HG03175 (cell line): ENCODE results near the gene PLEKHF1.

Source experiments
- ATAC-seq: cut with Tn5 transposase; IDR thresholded peaks from one replicate; pipeline ENCODE4 v1.9.1; 2021; ENCODE audit warnings: mild to moderate bottlenecking, moderate library complexity; ENCODE audit not compliant: unreplicated experiment

Gene PLEKHF1

DNA sequence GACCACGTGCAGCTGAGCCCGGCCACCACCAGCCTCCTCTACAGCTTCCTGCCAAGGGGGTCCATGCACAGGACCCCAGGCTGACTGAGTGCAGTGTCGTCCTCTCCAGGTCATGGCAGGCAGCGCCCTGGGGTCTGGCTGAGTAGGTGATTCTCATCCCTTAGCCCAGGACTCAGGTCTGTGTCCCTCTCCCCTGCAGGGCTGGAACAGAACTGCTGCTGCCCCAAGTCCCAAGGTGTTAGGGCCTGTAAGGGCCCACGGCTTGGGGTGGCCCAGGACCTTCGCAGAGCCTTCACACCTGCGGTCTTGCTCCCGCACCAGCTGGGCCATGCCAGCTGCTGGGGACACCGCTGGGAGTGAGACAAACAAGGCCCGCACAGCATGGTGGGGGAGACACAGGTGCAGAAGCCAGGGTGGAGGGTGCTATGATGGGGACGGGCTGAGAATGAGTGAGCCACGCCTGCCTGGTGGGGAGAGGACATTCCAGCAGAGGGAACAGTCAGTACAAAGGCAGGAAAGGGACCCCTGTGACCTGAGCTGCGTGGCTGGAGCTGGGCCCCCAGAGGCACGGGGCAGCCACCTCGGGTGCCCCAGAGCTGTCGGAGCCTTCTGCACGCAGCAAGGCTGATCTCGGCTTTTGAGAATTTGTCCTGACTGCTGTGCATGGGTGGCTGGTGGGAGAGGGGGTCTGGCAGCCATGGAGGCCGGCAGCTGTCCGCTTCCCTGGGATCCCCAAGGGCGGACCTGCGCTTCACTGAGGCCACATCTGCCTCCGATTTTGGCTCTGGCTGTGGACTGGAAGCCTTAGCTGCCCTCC, 11.9 kb downstream of the PLEKHF1 start:
- ATAC-seq: no peak

DNA sequence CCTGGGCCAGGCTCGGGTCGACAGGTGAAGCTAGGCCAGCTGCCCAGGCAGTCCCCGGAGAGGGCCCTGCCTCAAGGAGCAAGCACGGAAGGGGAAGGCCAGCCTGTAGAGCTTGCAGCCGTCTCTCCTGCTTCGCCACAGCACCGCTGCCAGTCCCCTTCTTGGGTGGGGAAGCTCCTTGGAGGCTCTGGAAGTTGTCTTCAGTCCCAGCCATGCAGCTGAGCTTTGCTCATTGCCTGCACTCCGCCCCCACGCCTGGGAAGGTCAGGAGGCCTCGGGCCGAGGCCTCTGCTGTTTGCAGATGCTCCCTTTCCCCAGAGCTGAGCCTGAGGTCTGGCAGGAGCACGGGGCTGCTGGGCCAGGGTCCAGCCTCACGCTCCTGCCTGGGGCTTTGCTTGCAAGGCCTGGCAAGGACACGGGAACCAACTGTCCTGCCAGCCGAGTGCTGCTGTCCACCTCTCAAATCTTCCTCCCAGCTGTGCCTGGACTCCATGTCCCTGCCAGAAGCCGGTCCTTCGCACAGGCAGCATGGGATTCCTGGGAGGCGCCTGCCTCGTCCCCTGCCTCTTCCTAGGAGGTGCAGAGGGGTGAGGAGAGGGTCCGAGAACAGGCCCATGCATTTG, 13.3 kb downstream of the PLEKHF1 start:
- ATAC-seq: no peak

DNA sequence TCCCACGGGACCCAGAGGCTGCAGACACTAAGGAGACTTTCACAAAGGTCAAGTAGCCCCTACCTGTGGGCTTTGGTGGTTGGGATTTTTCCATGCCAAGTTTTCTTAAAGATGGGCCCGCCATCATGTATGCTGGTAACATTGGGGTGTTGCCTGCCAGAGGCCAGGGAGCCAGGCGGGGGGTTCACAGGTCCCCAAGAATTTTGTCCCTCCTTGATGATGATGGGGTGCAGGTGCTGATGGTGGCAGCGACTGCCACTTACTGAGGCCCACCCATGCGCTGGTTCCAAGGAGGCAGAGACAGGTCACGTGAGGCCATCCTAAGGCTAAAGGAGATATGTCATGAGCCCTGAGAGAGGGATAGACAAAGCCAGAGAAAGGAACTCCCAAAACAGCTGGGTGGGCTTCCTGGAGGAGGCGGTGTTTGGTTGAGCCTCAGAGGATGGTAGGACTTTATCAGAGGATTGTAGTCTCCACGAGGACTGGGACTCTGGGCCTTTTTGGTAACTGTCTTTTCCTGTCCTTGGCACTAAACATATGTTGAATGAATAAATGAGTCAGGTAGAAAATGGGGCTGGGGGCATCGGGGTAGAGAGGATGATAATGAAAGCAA, 14.4 kb downstream of the PLEKHF1 start:
- no peak for ATAC-seq

DNA sequence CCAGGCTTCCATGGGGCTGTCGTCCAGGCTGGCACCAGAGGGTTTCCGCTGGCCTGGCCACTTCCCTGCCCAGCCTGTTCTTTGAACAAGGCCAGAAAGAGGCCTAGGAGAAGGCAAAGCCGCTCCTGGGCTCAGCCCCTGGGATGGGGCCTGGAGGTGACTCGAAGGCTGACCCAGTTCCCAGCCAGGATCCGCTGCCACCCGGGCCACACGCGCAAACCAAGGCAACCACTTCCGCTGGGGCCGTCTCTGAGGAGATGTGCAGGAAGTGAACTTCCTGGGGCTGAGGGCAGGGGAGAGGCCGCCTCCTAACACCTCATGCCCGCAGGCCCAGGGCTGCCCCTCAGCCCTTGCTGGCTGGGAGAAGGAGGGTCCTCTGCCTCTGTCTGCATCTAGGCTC, 15.2 kb downstream of the PLEKHF1 start:
- peak; percentile 79 for ATAC-seq

DNA sequence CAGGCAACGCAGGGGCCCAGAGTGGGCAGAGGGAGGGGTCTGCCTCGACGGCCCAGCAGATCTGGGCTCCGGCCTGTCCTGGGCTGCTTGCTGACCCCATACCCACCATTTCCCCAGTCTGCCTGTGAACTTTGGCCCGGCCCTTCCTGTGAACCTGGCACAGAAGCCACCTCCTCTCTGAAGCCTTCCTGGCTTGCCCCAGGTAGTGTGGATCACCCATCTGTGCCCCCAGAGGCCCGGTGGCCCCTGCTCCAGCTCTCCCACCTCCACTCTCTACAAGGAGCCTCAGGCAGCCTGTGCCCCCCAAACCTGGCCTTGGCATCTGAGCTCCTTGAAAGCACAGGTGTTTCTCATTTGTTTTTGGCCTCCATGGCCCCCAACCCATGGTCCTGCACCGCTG, 15.7 kb downstream of the PLEKHF1 start:
- ATAC-seq: no peak

DNA sequence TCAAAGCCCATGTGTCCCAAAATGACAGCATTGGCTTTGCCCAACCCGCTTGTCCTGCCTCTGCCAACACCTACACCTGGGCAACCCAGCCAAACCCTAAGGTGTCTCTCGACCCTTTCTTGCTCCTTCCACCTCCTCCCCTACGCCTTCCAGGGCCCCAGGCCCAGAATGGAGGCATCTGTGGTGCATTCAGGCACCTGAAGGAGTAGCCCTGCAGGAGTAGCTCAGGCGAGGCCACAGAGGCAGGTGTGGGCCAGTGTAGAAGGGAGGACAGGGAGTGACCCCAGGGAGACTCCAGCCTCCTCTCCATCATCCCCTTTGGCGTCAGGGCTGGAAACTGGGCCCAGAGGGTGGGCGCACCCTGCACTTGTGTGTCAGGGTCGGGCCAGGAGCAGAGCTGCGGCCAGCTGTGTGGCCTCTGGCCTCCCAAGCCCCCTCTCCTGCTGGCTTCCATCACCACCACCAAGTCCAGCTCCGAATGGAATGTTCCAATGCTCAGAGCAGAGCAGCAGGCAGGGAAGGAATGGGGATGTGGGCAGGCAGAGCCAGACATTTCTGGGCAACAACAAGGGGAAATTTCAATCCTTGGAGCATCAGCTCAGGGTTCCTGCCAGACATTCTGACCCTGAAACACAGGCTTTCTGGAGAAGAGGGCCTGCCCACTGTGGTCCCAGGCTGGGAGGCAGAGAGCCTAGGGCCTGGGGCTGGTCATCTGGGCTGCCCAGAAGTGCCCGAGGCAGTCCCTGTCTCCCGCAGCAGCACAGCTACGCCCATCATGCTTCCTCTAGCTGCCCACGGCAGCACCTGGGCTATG, 16.4 kb downstream of the PLEKHF1 start:
- ATAC-seq: no peak

DNA sequence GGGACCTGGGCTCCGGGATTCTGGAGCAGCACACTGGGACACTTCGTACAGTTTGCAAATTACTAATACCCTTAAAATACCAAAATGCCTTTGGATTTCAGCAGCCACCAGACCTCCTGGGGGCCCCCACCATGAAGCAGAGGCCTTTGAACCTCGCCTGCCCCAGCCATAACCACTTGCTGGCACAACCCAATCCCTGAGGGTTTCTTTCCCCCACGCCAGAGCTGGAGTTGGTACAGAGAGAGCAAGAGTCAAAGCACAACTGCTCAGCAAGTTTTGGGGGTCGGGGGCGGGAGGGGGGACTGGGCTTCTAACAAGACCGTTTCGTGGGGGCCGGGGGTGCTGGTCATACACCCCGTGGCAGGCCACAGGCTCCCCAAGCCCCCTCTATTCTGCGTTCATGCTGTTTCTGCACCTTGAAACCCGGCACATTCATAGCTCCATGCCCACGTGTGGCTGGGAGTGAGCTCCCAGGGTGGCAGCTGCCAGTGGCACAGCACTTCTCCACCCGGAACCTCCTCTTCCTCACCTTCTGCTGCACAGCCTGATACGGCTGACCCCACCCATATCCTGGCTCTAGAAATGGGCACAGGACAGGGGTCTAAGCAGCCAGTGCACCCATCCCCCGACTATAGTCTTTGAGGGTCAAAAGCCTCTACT, 17.1 kb downstream of the PLEKHF1 start:
- no peak for ATAC-seq

DNA sequence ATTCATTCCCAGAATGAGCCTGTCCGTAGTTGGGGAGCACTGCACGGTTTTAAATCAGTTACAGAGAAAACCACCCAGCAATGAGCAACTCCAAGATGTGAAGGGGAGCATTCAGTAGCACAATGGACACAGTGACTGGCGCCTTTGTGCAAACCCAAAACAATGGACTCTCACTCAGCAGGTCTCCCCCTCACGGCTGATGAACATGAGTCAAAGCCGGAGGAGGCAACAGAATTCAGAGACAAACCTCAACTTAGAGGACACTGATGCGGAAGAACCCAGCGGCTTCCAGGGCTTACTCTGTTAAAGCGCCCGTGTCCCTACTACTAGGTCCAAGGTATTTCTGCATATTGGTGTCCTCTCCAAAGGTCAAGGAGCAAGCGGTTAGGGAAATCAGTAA, 17.7 kb downstream of the PLEKHF1 start:
- ATAC-seq: no peak

DNA sequence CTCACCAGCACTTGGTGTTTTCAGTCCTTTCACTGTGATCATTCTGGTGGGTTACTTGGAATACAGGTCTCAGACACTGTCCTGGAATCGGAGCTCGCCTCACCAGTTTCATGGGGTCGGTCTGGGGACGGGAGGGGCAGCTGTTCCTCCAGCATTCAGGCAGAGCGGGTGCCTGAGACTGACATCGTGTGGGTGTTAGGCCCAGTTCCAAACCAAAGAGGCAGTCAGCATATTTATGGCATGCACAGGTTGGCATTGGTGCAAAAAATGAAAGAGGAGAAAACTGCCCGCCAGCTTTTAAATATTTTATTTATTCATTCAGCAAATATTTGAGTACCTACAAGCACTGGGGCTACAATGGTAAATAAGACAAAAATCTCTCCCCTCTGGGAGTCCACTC, 20.1 kb downstream of the PLEKHF1 start:
- no peak for ATAC-seq

DNA sequence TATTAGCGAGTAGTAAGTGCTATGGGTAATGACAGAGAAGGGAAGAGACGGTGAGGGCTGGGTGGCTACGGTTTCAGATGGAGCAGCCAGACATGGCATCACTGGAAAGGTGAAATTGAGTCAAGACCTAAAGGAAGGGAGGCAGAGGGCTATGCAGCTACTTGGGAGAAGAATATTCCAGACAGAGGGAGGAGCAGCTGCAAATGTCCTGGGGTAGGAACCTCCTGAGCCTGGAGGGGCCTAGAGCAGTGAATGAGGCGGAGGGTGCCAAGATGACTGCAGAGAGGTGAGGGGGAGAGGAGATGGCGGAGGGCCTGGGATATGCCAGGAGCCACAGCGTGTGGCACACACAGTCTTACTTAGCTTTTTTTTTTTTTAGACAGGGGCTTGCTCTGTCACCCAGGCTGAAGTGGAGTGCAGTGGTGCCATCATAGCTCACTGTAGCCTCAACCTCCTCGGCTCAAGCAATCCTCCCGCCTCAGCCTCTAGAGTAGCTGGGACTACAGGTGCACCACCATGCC, 21.1 kb downstream of the PLEKHF1 start:
- no peak for ATAC-seq

DNA sequence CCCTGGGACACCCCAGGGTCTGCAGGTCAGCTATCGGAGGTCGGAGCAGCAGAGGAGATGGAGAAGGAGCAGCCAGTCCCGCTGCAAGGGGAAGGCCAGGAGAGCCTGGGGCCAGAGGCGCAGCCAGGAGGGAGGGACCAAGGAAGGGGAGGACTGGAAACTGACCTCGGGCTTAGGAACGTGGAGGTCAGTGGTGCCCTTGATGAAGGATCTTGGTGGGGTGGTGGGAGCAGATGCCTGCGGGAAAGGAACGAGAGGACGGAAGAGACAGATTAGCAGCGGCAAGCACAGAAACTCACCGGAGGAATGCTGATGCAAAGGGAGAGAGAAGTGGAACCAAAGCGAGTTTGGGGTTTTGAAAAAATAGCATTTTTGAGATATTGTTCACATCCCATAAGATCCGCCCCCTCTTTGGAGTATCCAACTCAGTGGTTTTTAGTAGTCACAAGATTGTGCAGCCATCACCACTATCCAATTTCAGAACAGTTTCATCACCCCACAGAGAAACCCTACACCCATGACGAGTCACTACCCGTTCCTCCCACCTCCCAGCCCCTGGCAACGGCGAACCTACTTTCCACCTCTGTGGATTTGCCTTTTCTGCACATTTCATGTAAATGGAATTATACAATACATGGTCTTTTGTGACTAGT, 22.1 kb downstream of the PLEKHF1 start:
- no peak for ATAC-seq

DNA sequence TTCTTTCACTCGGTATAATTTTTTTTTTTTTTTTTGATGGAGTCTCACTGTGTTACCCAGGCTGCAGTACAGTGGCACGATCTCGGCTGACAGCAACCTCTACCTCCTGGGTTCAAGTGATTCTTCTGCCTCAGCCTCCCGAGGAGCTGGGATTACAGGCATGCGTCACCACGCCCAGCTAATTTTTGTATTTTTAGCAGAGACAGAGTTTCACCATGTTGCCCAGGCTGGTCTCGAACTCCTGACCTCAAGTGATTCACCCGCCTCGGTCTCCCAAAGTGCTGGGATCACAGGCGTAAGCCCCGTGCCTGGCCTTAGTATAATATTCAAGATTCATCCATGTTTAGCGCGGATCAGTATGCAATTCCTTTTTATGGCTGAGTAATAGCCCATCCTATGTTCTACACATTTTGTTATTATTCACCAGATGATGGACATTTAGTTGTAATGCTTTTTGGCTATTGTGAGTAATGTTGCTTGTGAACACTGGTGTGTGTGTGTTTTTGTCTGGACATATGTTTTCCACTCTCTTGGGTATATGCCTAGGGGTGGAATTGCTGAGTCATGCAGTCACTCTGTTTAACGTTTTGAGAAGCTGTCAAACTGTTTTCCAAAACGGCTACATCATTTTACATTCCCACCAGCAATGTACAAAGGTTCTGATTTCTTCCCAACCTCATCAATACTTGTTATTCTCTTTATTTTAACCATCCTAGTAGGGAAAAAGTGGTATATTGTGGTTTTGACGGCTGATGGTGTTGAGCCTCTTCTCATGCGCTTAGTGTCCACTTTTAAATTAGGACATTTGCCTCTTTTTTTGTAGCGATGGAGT, 22.9 kb downstream of the PLEKHF1 start:
- no peak for ATAC-seq

DNA sequence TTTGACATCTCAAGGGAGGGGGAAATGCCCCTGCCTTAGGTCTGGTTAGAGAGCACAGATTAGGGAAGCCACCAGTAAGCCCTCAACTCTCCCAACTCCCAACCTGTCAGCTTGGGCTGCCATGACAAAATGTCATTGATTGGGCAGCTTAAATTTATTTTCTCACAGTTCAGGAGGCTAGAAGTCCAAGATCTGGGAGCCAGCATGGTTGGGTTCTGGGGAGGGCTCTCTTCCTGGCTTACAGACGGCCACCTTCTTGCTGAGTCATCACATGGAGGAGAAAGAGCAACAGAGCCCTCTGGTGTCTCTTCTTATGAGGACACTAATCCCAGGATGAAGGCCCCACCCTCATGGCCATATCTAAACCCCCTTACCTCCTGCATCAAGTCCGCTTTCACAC, 25.6 kb downstream of the PLEKHF1 start:
- ATAC-seq: no peak

DNA sequence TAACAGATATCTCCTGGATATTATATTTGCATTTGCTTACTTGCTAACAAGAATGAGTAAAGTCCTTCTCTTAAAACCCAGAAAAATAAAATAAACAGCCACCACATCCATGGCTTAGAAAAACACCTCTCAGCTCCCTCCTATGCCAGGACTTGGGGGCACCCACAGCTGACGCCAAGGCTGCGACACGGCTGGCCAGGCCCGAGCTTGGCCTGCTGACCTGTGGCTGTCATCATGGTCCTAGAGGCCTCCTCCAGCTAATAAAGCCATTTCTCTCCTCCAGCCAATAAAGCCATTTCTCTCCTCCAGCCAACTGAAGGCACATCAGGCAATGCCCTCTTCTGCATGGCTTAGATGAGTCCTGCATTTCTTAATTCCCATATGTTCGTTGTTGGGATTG, 28.9 kb downstream of the PLEKHF1 start:
- ATAC-seq: no peak

DNA sequence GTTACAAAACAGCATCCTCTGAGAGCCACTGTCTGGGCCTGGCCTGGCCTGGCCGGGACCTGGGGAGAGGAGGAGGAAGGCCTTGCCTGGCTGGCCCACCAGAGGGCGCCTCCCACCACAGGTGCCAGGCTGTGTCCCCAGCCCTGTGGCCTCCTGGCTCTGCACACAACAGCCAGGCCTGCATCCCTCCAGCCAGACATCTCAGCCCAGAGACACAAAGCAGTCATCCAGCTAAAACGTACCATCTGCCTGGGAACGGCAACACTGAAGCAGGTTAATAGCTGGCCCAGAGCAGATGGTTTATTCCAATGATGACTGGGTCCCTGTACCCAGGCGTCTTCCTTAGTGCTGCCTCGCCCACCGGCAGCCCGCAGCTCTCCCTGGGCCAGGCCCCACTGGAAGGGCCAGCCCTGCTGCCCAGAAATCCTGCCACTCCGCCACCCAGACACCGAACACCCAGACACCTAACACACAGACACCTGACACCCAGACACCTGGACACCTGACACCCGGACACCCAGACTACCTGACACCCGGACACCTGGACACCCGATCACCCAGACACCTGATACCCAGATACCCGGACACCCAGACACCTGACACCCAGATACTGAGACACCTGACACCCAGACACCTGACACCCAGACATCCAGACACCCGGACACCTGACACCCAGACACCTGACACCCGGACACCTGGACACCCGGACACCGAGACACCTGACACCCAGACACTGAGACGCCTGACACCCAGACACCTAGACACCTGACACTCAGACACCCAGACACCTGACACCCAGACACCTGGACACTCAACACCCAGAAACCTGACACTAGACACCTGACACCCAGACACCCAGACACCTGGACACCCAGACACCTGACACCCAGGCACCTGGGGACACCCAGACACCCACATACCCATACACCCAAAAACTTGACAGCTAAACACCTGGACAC, 29.7 kb downstream of the PLEKHF1 start:
- peak; percentile 86 for ATAC-seq

DNA sequence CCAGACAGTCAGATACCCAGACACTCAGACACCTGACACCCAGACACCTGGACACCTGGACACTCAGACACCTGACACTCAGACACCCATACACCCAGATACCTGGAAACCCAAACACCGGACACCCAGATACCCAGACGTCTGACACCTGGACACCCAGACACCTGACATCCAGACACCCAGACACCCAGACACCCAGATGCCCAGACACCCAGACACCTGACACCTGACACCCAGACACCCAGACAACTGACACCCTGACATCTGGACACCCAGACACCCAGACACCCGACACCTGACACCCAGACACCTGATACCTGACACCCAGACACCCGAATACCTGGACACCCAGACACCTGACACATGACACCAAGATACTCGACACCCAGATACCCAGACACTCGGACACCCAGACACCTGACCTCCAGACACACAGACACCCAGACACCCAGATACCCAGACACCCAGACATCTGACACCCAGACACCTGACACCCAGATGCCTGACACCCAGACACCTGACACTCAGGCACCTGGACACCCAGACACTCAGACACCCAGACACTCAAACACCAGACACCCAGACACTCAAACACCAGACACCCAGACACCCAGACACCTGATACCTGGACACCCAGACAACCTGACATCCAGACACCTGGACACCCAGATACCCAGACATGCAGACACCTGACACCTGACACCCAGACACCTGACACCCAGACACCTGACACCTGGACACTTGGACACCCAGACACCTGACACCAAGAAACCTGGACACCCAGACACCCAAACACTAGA, 30.7 kb downstream of the PLEKHF1 start:
- ATAC-seq: no peak

DNA sequence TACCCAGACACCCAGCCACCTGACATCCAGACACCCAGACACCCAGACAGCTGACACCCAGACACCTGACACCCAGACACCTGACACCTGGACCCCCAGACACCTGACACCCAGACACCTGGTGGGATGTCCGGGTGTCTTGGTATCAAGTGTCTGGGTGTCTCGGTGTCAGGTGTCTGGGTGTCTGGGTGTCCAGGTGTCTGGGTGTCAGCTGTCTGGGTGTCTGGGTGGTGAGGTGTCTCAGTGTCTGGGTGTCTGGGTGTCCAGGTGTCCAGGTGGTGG, 31.2 kb downstream of the PLEKHF1 start:
- no peak for ATAC-seq
